ENCODE results near the gene HDGF.

DNA sequence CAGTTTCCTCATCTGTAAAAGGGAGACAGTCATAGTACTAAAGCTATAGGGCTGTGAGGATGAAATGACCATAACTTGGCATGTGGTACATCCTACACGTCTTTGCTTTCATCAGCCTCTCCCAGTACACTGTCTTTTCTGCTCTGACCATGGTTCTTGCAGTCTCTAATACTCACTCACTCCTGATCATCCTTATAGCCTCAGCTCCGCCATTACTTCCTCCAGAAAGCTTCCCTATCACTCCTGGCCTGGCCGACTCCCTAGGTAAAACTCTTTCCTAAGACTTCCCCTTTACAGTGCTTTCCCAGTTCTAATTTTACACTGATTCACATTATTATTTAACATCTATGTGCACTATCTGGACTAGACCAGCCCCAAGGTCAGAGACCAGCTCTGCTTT, 5.6 kb downstream of the HDGF start:
- TF ChIP-seq, protein P1, sequence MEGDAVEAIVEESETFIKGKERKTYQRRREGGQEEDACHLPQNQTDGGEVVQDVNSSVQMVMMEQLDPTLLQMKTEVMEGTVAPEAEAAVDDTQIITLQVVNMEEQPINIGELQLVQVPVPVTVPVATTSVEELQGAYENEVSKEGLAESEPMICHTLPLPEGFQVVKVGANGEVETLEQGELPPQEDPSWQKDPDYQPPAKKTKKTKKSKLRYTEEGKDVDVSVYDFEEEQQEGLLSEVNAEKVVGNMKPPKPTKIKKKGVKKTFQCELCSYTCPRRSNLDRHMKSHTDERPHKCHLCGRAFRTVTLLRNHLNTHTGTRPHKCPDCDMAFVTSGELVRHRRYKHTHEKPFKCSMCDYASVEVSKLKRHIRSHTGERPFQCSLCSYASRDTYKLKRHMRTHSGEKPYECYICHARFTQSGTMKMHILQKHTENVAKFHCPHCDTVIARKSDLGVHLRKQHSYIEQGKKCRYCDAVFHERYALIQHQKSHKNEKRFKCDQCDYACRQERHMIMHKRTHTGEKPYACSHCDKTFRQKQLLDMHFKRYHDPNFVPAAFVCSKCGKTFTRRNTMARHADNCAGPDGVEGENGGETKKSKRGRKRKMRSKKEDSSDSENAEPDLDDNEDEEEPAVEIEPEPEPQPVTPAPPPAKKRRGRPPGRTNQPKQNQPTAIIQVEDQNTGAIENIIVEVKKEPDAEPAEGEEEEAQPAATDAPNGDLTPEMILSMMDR (conservative IDR thresholded peaks at IDR 0.05; ENCODE audit: low read depth in 2 of 2) = no peak
- TF ChIP-seq CREB1 (CRISPR knock-in tag; IDR thresholded peaks at IDR 0.05; ENCODE audit: low read depth) (no peak), NANOG (IDR thresholded peaks at IDR 0.05; ENCODE audit: borderline replicate concordance) (no peak), POLR2AphosphoS5 (IDR thresholded peaks at IDR 0.05; ENCODE audit: low read depth) (no peak), EZH2phosphoT487 (IDR thresholded peaks at IDR 0.05; ENCODE audit: unreplicated experiment) (no peak), EZH2 (IDR thresholded peaks at IDR 0.05; ENCODE audit: low read depth, unreplicated experiment) (no peak)

Data from GM23338 (cell line).